Stomach (tissue), 9 donors: ENCODE data around the gene NEB. TPM values are rescaled to one million over a fixed set of nuclear protein-coding genes. Genes with fewer than 3 reads are reported as not detected.

ENCODE experiments used
- DNase-seq, 2 donors: peaks; one replicate each; pipeline versions ENCODE4 v3.0.0 to v3.0.0-alpha.2; 2013 to 2019
- H3K27ac ChIP-seq, 5 donors: fragments of 200-600 bp in 4 of 5; sonication (generic) in 4 of 5; one replicate each; pipeline ENCODE4 v1.5.1; 2013 to 2019; ENCODE audit warnings: mild to moderate bottlenecking in 1 of 5, moderate library complexity in 1 of 5
- H3K27me3 ChIP-seq, 3 donors: fragments of 200-600 bp; sonication (generic); one replicate each; pipeline ENCODE4 v1.5.1; 2017 to 2019; ENCODE audit warnings: mixed run types in 1 of 3
- H3K36me3 ChIP-seq, 4 donors: fragments of 200-600 bp; sonication (generic); 1 replicate in 3 of 4; 2 replicates in 1 of 4; pipeline ENCODE4 v1.5.1; 2016 to 2019
- H3K4me1 ChIP-seq, 4 donors: fragments of 200-600 bp; sonication (generic); one replicate each; pipeline ENCODE4 v1.5.1; 2016 to 2019
- H3K4me3 ChIP-seq, 4 donors: fragments of 200-600 bp; sonication (generic) in 3 of 4; one replicate each; pipeline ENCODE4 v1.5.1; 2016 to 2019; ENCODE audit warnings: mild to moderate bottlenecking in 1 of 4
- H3K9me3 ChIP-seq, 4 donors: fragments of 200-600 bp; sonication (generic); one replicate each; pipeline ENCODE4 v1.5.1; 2016 to 2019
- CTCF ChIP-seq, 7 experiments: fragments of 450-650 bp in 4 of 7; fragments of 200-600 bp in 3 of 7; sonication (generic) in 3 of 7; IDR thresholded peaks; one replicate each; pipeline ENCODE4 v1.5.1; 2016 to 2019; ENCODE audit warnings: antibody characterized with exemption in 7 of 7, control low read depth in 2 of 7, mild to moderate bottlenecking in 1 of 7
- EP300 ChIP-seq: sonication (generic); formaldehyde crosslinking; IDR thresholded peaks from one replicate; pipeline ENCODE4 v1.6.1; 2017; ENCODE audit warnings: antibody characterized with exemption
- POLR2A ChIP-seq, 4 donors: fragments of 450-650 bp; IDR thresholded peaks; one replicate each; pipeline ENCODE4 v1.6.1; 2016; ENCODE audit warnings: antibody characterized with exemption in 4 of 4, control low read depth in 2 of 4, mild to moderate bottlenecking in 1 of 4, moderate library complexity in 1 of 4
- POLR2AphosphoS5 ChIP-seq, 3 donors: sonication (generic); formaldehyde crosslinking; IDR thresholded peaks; one replicate each; pipeline ENCODE4 v1.6.1; 2016; ENCODE audit warnings: antibody characterized with exemption in 3 of 3
- WGBS, 5 donors: extraction: QIAGEN DNeasy Blood & Tissue Kit in 3 of 5; methylation state at CpG; one replicate each; pipeline versions ENCODE4 v1.1.5 to v1.1.7; 2013 to 2018; 5-methylcytosine and 5-hydroxymethylcytosine counted together
- intact Hi-C: fragments of 100-400 bp; cut with DNase I; formaldehyde crosslinking; loops from one replicate; pipeline ENCODE4 v1.15.1; 2023; ENCODE audit warnings: low total_unique reads
- polyA plus RNA-seq, 3 donors: library from polyadenylated mRNA; stranded (reverse); fragments of 200-250 nt; gene quantifications; one replicate each; pipeline ENCODE4 v1.2.3, GENCODE V29; 2013
- total RNA-seq, 5 donors: library from RNA; depleted of rRNA; stranded (reverse); fragments of >200 nt; gene quantifications; one replicate each; pipeline versions ENCODE4 v1.1.0 to v1.2.3, GENCODE V29; 2014 to 2016
- donor health status: healthy with polysubstance abuse.
- donor health status: Bipolar disorder and iron deficiency.
- donor health status: healthy.

Gene NEB
- total and polyA plus RNA-seq, 8 donors: 0.12 to 4.0 (median 1.0) TPM; not detected in 1

GRCh38 chr2:151491496-151491895 lies 242.8 kb downstream of the NEB start:
- Histone ChIP-seq H3K4me1 (peaks cover 0 to 5% (median 0%) of the 10 kb centered on the region in 4 donors), H3K27ac (no peak overlapping the region), H3K36me3 (peaks cover 0 to 6% (median 2%) of the 10 kb centered on the region in 4 donors), H3K9me3 (no peaks in the 10 kb centered on the region), H3K4me3 (no peak overlapping the region), H3K27me3 (no peaks in the 10 kb centered on the region)
- intact Hi-C loops: no loop called here
- peak in 1 of 2 donors; percentile 32 for DNase-seq
- TF ChIP-seq EP300 (no peak), CTCF (IDR thresholded peaks at IDR 0.05) (no peak), POLR2AphosphoS5 (IDR thresholded peaks at IDR 0.05) (no peak), POLR2A (IDR thresholded peaks at IDR 0.05) (no peak)
- WGBS, 5 donors: 59 to 88% (median 82%) methylated on average over 4 of the region's 4 CpGs

- Histone ChIP-seq H3K27me3 (no peaks in the 10 kb centered on the region), H3K27ac (no peak overlapping the region), H3K4me3 (no peak overlapping the region), H3K36me3 (peaks cover 0 to 13% (median 9%) of the 10 kb centered on the region in 4 donors), H3K9me3 (no peaks in the 10 kb centered on the region), H3K4me1 (peaks cover 0 to 5% (median 0%) of the 10 kb centered on the region in 4 donors)
- intact Hi-C loops: no loop called here
- DNase-seq: no peak
- 94 to 98% (median 96%) methylated on average over 9 of the region's 9 CpGs for WGBS, 5 donors
- TF ChIP-seq CTCF (IDR thresholded peaks at IDR 0.05) (no peak), POLR2A (IDR thresholded peaks at IDR 0.05) (no peak), POLR2AphosphoS5 (IDR thresholded peaks at IDR 0.05) (no peak), EP300 (no peak)
Observed at GRCh38 chr2:151490276-151490675, 244.0 kb downstream of the NEB start.

DNA sequence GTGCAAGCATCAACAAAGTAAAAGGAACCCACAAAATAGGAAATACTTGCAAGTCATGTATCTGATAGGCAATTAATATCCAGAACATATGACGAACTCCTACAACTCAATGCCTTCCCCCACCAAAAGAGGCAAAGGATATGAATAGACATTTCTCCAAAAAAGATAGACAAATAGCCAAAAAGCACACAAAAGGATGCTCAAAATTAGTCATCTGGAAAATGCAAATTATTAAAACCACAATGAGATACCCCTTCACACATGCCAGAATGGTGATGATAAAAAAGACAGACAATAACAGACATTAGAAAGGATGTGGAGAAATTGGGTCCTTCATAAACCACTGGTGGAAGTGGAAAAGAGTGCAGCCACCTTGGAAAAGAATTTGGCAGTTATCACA lies 248.2 kb downstream of the NEB start:
- no peak for DNase-seq
- 81 to 97% (median 88%) methylated on average over 1 of the region's 1 CpG for WGBS, 5 donors
- intact Hi-C loops: no loop called here
- no peaks in the 10 kb centered on the region for H3K9me3 ChIP-seq
- H3K27me3 ChIP-seq: no peaks in the 10 kb centered on the region
- TF ChIP-seq POLR2A (IDR thresholded peaks at IDR 0.05): no peak
- TF ChIP-seq POLR2AphosphoS5 (IDR thresholded peaks at IDR 0.05): no peak
- TF ChIP-seq EP300: no peak
- no peak for TF ChIP-seq CTCF (IDR thresholded peaks at IDR 0.05)
- peaks cover 0 to 5% (median 2%) of the 10 kb centered on the region in 4 donors for H3K4me1 ChIP-seq
- peaks cover 8 to 47% (median 33%) of the 10 kb centered on the region in 4 donors for H3K36me3 ChIP-seq
- no peak overlapping the region for H3K4me3 ChIP-seq
- no peak overlapping the region for H3K27ac ChIP-seq

DNA sequence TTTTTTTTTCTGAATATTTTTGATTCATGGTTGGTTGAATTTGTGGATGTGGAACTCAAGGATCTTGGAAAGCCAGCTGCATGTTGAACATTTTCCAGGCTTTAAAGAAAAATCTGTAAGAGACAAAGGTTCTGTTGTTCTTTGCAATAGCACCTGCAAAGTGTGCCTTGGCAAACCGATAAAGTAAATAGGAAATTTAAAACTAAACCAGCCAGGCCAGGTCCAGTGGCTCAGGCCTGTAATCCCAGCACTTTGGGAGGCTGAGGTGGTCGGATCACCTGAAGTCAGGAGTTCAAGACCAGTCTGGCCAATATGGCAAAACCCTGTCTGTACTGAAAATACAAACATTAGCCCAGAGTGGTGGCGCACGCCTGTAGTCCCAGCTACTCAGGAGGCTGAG lies 250.2 kb downstream of the NEB start:
- H3K9me3 ChIP-seq: no peaks in the 10 kb centered on the region
- TF ChIP-seq CTCF (IDR thresholded peaks at IDR 0.05) (no peak), POLR2A (IDR thresholded peaks at IDR 0.05) (no peak), POLR2AphosphoS5 (IDR thresholded peaks at IDR 0.05) (no peak), EP300 (no peak)
- WGBS, 5 donors: 59 to 85% (median 72%) methylated on average over 4 of the region's 4 CpGs
- DNase-seq: peak in 1 of 2 donors; percentile 13
- H3K4me3 ChIP-seq: no peak overlapping the region
- peaks cover 0 to 5% (median 0%) of the 10 kb centered on the region in 4 donors for H3K4me1 ChIP-seq
- peak overlapping the region in 1 of 5 donors; percentile 7 for H3K27ac ChIP-seq
- H3K36me3 ChIP-seq: peaks cover 8 to 58% (median 42%) of the 10 kb centered on the region in 4 donors
- H3K27me3 ChIP-seq: no peaks in the 10 kb centered on the region
- intact Hi-C loops: no loop called here
